Jurkat, Clone E6-1 (cell line): ENCODE measurements around the gene GCDH.
A peak's percentile ranks its signal among the peaks of the same experiment; 100 is the strongest.
"Not testable (repeated sequence)": the region's sequence is repeated elsewhere in the genome, so short reads cannot be mapped to it uniquely, and the experiment has no call there.

ENCODE experiments used
- DNase-seq: peaks from one replicate; pipeline ENCODE4 v3.0.0-alpha.2; 2011; ENCODE audit warnings: low read depth, low spot score
- H3K4me3 ChIP-seq: 2 replicates; pipeline ENCODE4 v1.5.1; 2011; ENCODE audit warnings: mild to moderate bottlenecking, low read length, control low read depth, moderate library complexity

The GCDH gene

GRCh38 chr19:12891553-12892021 lies 627 bp downstream of the GCDH start:
- no peak for DNase-seq
- peak overlapping the region; percentile 97 for H3K4me3 ChIP-seq

- no peak overlapping the region for H3K4me3 ChIP-seq
- no peak for DNase-seq
These were observed 2.6 kb downstream of the GCDH start for GRCh38 chr19:12893582-12893981.

GRCh38 chr19:12896460-12896859 lies 5.5 kb downstream of the GCDH start:
- no peak for DNase-seq
- no peak overlapping the region for H3K4me3 ChIP-seq

- DNase-seq = no peak
- no peak overlapping the region for H3K4me3 ChIP-seq
These were observed 9.0 kb downstream of the GCDH start for GRCh38 chr19:12899891-12900518.

GRCh38 chr19:12907166-12907565 lies 16.2 kb downstream of the GCDH start:
- H3K4me3 ChIP-seq = no peak overlapping the region
- no peak for DNase-seq

GRCh38 chr19:12912571-12912970 lies 21.6 kb downstream of the GCDH start:
- DNase-seq = no peak
- H3K4me3 ChIP-seq = no peak overlapping the region

- DNase-seq = no peak
- no peak overlapping the region for H3K4me3 ChIP-seq
These were observed 22.1 kb downstream of the GCDH start for GRCh38 chr19:12913011-12913561.

- peak; percentile 92 for DNase-seq
- H3K4me3 ChIP-seq = peak overlapping the region; percentile 47
These were observed 23.1 kb downstream of the GCDH start for GRCh38 chr19:12913851-12914690.

- DNase-seq, H3K4me3 ChIP-seq: not testable (repeated sequence)
These were observed 24.9 kb downstream of the GCDH start for GRCh38 chr19:12915860-12916259.

GRCh38 chr19:12918253-12918652 lies 27.3 kb downstream of the GCDH start:
- H3K4me3 ChIP-seq = no peak overlapping the region; the same call in 1 of the 2 replicates
- DNase-seq = no peak

GRCh38 chr19:12921047-12921446 lies 30.1 kb downstream of the GCDH start:
- no peak overlapping the region for H3K4me3 ChIP-seq
- DNase-seq = no peak

GRCh38 chr19:12922959-12923358 lies 32.0 kb downstream of the GCDH start:
- DNase-seq = no peak
- H3K4me3 ChIP-seq = no peak overlapping the region

GRCh38 chr19:12924621-12925310 lies 33.8 kb downstream of the GCDH start:
- DNase-seq = no peak
- no peak overlapping the region for H3K4me3 ChIP-seq

- no peak for DNase-seq
- H3K4me3 ChIP-seq = no peak overlapping the region
These were observed 39.2 kb downstream of the GCDH start for GRCh38 chr19:12930002-12930645.

GRCh38 chr19:12932392-12933286 lies 41.7 kb downstream of the GCDH start:
- DNase-seq = no peak
- H3K4me3 ChIP-seq = peak overlapping the region; percentile 99

- peak; percentile 90 for DNase-seq
- peak within 1 kb of the TSS; percentile 99 for H3K4me3 ChIP-seq
These were observed 42.5 kb downstream of the GCDH start, which contains the start of gene FARSA for GRCh38 chr19:12933287-12934072. Gene FARSA (minus strand): TSS chr19:12933711. CDS start chr19:12933696, 15 bp downstream.

- DNase-seq = no peak
- no peak overlapping the region for H3K4me3 ChIP-seq
These were observed 44.1 kb downstream of the GCDH start for GRCh38 chr19:12935071-12935470.
